NCI-H2227 (cell line): ENCODE data around the gene SPINK14.

Source experiments
- DNase-seq: peaks from one replicate; lab custom pipeline; 2025; ENCODE audit not compliant: unreplicated experiment; lab: John Stamatoyannopoulos, UW

SPINK14 gene

DNA sequence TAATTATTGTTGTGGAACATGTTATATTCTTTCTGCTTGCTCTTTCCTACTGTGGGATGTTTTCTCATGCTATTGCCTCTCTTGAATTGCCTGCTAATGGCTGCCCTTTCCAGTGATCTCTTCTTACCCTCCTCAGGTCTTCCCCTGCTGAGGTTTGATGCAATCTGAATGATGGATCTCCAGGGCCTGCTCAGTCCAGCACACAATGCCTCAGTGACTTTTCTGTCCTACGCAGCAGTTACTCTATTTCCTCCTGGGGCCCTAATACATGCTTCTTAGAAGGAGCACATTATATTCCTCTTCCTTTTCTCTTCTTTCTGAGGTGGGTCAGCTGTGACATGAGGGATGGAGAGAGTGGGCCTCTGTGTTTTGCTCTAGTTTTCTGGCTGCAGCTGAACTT lies at the start of gene SPINK14:
TSS of gene SPINK14 (plus strand) at position 301 of the 400 bp plus-strand sequence. CDS start 1,187 bp downstream, outside the sequence.
- DNase-seq = no peak

DNA sequence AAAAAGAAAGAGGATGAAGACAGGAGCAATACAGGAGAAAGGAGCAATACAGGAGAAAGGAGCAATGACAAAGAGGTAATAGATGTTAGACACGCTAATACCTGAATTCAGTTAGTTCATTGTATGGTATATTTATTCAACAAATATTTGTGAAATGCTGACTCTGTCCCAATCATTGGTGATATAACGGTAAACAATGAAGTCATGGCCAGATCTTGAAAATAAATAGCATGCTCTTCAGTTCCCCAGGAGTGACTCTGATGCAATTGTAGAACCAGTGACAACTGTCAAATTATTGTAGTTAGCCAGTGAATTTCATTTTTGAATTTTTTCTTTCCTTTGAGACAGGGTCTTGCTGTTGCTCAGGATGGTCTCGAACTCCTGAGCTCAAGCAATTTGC lies 48.0 kb upstream of the SPINK14 start:
- DNase-seq = no peak

DNA sequence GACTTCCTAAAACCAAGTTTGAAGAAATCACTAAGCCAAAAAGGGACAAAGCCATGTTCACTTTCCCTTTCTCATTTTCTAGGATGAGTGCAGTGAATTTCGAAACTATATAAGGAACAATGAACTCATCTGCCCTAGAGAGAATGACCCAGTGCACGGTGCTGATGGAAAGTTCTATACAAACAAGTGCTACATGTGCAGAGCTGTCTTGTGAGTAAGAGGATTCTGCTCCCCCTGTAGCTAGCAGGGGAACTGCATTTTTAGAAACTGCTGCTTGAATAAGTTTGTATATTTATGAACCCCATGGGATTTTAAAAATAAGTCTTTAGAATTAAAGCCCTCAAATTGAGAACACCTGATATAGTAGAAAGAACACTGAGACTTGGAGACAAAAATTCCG lies 42.7 kb upstream of the SPINK14 start:
- no peak for DNase-seq

GRCh38 chr5:148135091-148136048 lies 33.0 kb upstream of the SPINK14 start:
- no peak for DNase-seq

GRCh38 chr5:148140846-148141245 lies 27.5 kb upstream of the SPINK14 start:
- no peak for DNase-seq

DNA sequence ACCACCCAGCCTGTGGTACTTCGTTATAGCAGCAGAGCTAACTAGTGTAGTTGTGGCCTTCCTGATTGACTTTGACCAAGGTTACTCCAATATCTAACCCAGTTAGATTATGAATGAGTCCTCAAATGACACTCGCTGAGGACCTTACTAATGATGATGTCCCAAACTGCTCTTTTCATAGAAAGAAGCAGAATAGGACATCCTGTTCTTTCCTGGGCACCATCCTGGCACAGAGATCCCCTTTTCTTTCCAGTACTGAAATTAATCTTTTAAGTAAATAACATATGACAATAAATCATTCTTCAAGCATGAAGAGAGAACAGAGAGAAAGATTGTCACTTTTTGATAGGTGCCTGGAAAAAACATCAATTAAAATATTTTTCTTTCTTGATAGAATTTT lies 26.7 kb upstream of the SPINK14 start:
- no peak for DNase-seq

GRCh38 chr5:148145916-148146315 lies 22.4 kb upstream of the SPINK14 start:
- no peak for DNase-seq

DNA sequence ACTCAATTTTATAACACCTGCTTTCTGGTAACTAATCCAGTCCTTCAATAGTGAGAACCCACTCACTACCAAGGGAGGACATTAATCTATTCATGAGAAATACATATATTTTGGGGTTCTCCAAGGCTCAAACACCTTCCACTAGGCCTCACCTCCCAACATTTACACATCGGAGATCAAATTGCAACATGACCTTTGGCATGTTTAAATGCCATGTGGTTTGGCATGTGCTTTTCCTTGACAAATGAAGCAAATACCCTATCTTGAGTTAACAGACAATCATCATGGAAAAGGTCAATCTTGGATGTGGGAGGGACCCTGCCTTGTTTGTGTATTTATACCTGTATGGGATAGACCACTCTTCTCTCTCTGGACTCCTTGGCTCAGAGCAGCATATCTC lies 21.9 kb upstream of the SPINK14 start:
- DNase-seq = no peak

DNA sequence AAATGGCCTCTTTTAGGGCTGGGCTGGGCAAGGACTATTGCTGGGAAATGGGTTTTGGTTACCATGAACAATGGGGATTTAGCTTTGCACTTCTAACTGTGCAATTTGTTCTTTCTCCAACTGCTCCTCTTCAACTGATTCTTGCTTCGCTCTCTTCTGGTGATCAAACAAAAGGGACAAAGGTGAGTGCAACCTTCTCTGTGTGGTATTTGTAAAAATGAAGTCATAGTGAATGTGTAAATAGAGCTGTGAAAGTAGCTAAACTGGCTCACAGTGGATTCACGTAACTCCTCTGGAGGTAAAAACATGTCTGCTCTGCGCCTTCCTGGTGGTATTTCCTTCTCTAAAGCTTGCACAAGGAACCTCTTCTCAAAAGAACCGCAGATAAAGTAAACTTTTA lies 20.9 kb upstream of the SPINK14 start:
- no peak for DNase-seq

GRCh38 chr5:148151872-148152271 lies 16.5 kb upstream of the SPINK14 start:
- no peak for DNase-seq

GRCh38 chr5:148152781-148153180 lies 15.6 kb upstream of the SPINK14 start:
- DNase-seq = no peak

- no peak for DNase-seq
These were observed 11.7 kb upstream of the SPINK14 start for GRCh38 chr5:148156609-148157008.

DNA sequence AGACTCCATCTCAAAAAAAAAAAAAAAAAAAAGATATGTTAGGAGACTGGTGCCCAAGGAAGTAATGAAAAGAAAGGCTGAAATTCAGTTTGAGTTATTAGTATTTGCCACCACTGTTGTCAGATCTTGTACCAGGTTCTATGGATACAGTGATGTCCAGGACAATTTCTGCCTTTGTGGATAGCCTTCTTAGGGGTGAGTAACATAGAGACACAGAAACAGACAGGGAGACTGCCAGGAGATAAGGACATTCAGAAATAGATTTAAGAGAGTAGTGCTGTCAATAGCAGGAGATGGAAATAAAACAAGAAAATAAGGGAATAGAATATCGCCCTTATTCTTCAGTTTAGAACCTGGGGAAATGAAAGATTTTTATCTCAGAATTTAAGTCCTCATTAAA lies 6.3 kb upstream of the SPINK14 start:
- no peak for DNase-seq

- no peak for DNase-seq
These were observed 5.0 kb upstream of the SPINK14 start for GRCh38 chr5:148163345-148163744.

GRCh38 chr5:148166550-148167283 lies 1.6 kb upstream of the SPINK14 start:
- no peak for DNase-seq

DNA sequence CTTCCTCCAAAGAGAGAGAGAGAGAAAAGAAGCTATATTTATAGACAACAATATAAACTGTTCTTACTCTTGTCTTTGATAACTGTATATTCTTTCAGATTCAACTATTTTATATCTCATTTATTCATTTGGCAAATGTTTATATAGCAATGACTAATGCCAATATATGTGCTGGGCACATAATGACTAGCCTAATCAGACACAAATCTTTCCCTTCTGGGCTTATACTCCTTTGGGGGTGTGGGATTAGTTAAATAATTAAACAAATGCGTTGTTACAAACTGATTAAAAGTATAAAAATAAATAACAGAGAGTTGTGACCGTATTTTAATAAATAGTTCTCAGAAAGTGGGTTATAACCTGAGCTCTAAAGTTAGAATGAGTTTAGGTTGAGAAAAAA lies 4.0 kb downstream of the SPINK14 start:
- DNase-seq = no peak

GRCh38 chr5:148176480-148176879 lies 8.1 kb downstream of the SPINK14 start:
- DNase-seq = no peak

DNA sequence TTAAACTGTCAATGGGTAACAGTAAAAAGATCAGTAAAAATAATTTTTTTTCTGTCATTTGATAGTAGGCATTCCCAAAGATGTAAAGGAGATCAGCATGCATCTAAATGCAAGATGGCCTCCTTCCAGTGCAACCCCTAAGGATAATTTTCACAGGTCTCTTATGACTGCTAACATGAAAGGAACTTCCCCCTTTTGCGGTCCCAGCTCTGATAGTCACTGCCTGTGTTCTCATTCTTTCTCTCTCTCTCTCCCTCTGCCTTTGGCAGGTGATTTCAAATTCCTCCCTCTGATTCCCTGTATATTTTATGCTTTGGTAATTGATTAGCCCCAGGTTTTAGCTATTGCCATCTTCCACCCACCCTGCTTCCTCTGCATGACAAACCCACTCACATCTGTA lies 8.9 kb downstream of the SPINK14 start:
- no peak for DNase-seq

DNA sequence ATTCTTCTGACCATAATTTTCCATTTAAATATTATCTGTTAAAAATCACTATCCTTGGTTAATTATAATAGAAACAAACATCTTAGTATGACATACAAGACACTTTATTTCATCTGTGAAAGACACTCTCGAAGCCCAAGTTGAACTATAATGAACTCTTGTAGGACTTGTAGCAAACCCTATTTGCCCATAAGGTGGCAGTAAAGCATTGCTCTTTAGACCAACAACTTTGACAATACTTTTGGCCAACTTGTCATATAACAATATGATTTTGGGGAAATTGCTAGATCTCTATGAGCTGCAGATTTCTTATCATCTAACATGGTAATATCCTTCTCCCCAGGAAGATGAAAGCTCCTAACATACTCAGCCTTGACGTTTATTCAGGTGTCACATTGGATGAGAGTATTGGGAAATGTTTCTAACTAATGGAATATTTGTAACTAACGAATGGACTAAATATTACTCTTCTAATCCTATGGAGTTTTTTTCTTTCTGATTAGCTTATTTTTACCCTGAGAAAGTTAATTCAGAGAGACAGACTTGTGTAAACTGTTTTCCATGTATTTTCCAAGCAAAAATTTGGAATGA lies 11.0 kb downstream of the SPINK14 start:
- DNase-seq = peak; percentile 51

DNA sequence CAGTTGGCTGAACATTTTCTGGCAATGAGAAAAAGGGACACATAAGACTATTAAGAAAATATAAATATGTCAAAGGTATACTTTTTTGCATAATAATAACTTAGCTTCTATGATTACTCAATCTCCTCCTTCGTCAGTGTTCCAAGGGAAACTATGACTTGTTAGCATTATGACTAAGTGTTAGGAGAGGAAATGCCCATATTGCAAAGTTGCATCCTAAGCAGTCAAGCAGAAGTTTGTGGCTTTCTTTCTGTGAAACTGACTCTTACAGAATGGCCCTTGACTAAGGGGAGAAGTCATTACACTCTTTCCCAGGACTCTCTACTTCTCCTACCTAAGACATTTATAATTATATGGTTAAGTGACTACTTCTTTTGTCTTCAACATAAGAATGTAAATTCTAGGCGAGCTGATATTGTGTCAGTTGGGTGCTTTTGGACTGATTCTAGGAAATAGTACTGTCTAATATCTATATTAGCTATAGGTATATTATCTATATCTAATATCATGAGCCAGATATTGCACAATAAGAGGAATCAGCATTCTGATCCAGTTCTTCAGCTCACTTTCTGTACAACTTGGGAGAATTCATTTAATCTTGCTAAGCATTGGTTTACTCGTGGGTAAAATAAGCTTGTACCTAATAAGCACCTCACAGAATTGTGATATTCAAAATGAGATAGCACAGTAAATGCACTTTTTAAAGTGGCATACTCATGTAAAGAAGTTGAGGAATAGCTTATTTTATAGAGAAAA lies 18.1 kb downstream of the SPINK14 start:
- DNase-seq = no peak

DNA sequence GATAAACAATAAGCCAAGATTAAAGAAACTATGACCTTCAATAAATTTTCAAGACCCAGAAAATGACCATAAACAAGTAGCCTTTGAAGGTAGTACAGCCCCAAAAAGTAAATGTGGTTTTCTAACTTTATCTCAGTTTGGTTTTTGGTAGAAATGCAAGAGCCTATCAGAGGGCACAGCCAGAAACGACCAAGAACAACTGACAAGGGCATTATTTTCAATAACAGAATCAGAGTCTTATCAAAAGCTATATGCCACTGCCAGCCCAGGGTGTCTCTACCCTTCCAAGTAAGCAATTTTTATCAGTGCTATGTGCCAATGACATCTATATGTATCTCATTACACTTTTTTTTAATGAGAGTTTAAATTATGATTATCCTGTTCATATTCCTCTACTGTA lies 22.7 kb downstream of the SPINK14 start:
- no peak for DNase-seq
